Ascending aorta (tissue), 2 donors: ENCODE results near the gene BFSP2. TPM values are rescaled to one million over a fixed set of nuclear protein-coding genes. Genes with fewer than 3 reads are reported as not detected.

Experiments
- DNase-seq, 2 donors: peaks; one replicate each; pipeline ENCODE4 v3.0.0-alpha.2; 2019; ENCODE audit warnings: low spot score in 2 of 2
- H3K27ac ChIP-seq, 2 donors: fragments of 200-600 bp; sonication (generic); one replicate each; pipeline ENCODE4 v1.5.1; 2016 to 2017; ENCODE audit warnings: mild to moderate bottlenecking in 1 of 2
- H3K27me3 ChIP-seq: fragments of 200-600 bp; sonication (generic); one replicate; pipeline ENCODE4 v1.5.1; 2017
- H3K36me3 ChIP-seq, 2 donors: fragments of 200-600 bp; sonication (generic); one replicate each; pipeline ENCODE4 v1.5.1; 2016
- H3K4me1 ChIP-seq, 2 donors: fragments of 200-600 bp; sonication (generic); one replicate each; pipeline ENCODE4 v1.5.1; 2016 to 2017; ENCODE audit warnings: mild to moderate bottlenecking in 1 of 2
- H3K4me3 ChIP-seq, 2 donors: fragments of 200-600 bp; sonication (generic); one replicate each; pipeline ENCODE4 v1.5.1; 2016 to 2017; ENCODE audit warnings: mild to moderate bottlenecking in 1 of 2
- H3K9me3 ChIP-seq, 2 donors: fragments of 200-600 bp; sonication (generic); one replicate each; pipeline ENCODE4 v1.5.1; 2016
- CTCF ChIP-seq, 3 experiments: fragments of 200-600 bp in 2 of 3; fragments of 450-650 bp in 1 of 3; sonication (generic) in 2 of 3; IDR thresholded peaks; one replicate each; pipeline ENCODE4 v1.5.1; 2016 to 2019; ENCODE audit warnings: antibody characterized with exemption in 3 of 3, mild to moderate bottlenecking in 1 of 3, moderate library complexity in 1 of 3
- intact Hi-C: fragments of 100-400 bp; cut with DNase I; formaldehyde crosslinking; loops from one replicate; pipeline ENCODE4 v1.15.1; 2023
- total RNA-seq: library from RNA; depleted of rRNA; stranded (reverse); fragments of >200 nt; gene quantifications from one replicate; pipeline ENCODE4 v1.1.0, GENCODE V29; 2016

Gene BFSP2
- total RNA-seq, 1 donor from 2014 or later: not detected

- peaks cover 0 to 10% of the 10 kb centered on the region in 2 donors for H3K4me1 ChIP-seq
- H3K36me3 ChIP-seq: no peaks in the 10 kb centered on the region
- TF ChIP-seq CTCF (IDR thresholded peaks at IDR 0.05): peak in 1 of 3 experiments; percentile 6
- H3K4me3 ChIP-seq: no peak overlapping the region
- no peaks in the 10 kb centered on the region for H3K9me3 ChIP-seq
- intact Hi-C loops: no loop called here
- DNase-seq: no peak
- H3K27me3 ChIP-seq: no peaks in the 10 kb centered on the region
- no peak overlapping the region for H3K27ac ChIP-seq
Measured at GRCh38 chr3:133464573-133464972, 64.7 kb downstream of the BFSP2 start.

GRCh38 chr3:133466531-133467386 is 66.9 kb downstream of the BFSP2 start:
- Histone ChIP-seq H3K4me3 (no peak overlapping the region), H3K36me3 (no peaks in the 10 kb centered on the region), H3K9me3 (no peaks in the 10 kb centered on the region), H3K4me1 (peaks cover 0 to 2% of the 10 kb centered on the region in 2 donors), H3K27me3 (no peaks in the 10 kb centered on the region), H3K27ac (no peak overlapping the region)
- intact Hi-C loops: no loop called here
- no peak for DNase-seq
- no peak for TF ChIP-seq CTCF (IDR thresholded peaks at IDR 0.05)

DNA sequence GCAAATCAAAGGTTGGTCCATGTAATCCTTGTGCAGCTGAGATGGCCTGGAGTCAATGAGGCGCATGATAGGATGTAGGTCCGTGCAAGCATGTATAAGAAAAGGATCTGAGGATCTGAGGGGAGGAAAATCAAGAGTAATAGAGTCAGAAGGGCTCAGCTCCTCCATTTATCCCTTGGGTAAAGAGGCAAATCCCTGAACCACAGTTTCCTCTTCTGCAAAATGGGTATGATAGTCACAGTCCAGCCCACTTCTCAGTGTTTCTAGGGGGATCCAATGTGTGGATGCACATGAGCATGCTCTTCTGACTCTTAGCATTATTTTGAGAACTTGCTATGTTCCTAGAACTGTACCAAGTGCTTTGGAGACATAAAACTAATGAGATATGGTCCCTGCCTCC is 67.9 kb downstream of the BFSP2 start:
- Histone ChIP-seq H3K4me3 (no peak overlapping the region), H3K27ac (no peak overlapping the region), H3K4me1 (peaks cover 0 to 2% of the 10 kb centered on the region in 2 donors), H3K27me3 (no peaks in the 10 kb centered on the region), H3K9me3 (no peaks in the 10 kb centered on the region), H3K36me3 (no peaks in the 10 kb centered on the region)
- intact Hi-C loops: no loop called here
- DNase-seq: no peak
- TF ChIP-seq CTCF (IDR thresholded peaks at IDR 0.05): no peak

- DNase-seq: no peak
- intact Hi-C loops: no loop called here
- TF ChIP-seq CTCF (IDR thresholded peaks at IDR 0.05): no peak
- Histone ChIP-seq H3K9me3 (no peaks in the 10 kb centered on the region), H3K36me3 (no peaks in the 10 kb centered on the region), H3K27me3 (no peaks in the 10 kb centered on the region), H3K4me3 (no peak overlapping the region), H3K4me1 (peaks cover 0 to 2% of the 10 kb centered on the region in 2 donors), H3K27ac (no peak overlapping the region)
Measured at GRCh38 chr3:133468251-133468721, 68.4 kb downstream of the BFSP2 start.

DNA sequence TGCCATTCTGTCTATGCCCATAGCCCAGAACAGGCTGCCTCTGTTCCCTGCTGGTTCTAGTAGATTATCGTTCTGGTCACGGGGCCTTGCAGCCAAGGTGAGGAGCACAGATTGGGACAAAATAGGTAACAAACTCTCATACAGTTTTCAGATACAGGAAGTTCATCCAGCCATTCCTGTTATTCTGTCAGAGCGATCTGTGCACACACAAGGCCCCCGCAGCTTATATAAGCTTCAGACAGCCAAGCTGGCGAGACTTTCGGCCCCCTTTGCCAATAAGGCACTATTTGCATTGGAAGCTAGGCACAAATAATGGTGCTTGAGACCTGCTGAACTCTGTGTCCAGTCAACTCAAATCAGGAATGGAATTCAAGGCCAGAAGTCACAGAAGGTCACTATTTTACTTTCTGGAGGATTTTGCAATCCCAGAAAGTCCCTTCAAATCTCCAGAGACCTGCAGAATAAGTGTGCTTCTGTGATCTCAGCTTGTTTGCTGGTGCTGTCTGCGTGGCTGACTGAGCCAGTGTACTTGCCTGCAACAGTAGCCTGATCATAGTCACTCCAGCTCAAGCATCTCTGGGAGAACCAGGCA is 69.4 kb downstream of the BFSP2 start:
- Histone ChIP-seq H3K27ac (peak overlapping the region; percentile 1 to 17), H3K9me3 (no peaks in the 10 kb centered on the region), H3K4me3 (no peak overlapping the region), H3K4me1 (peaks cover 0 to 2% of the 10 kb centered on the region in 2 donors), H3K36me3 (no peaks in the 10 kb centered on the region), H3K27me3 (no peaks in the 10 kb centered on the region)
- DNase-seq: no peak
- intact Hi-C loops: no loop called here
- no peak for TF ChIP-seq CTCF (IDR thresholded peaks at IDR 0.05)
